ENCODE results near the gene GEN1. TPM values are rescaled to one million over a fixed set of nuclear protein-coding genes. Genes with fewer than 3 reads are reported as not detected.

Gene GEN1
- total and polyA plus RNA-seq, 4 donors = 1.2 to 12.7 (median 7.8) TPM

- H3K4me3 ChIP-seq (ENCODE audit: low read depth in 1 of 3, low read length in 3 of 3) = no peak overlapping the region
- H3K27ac ChIP-seq (ENCODE audit: low read depth in 1 of 2, low read length in 2 of 2) = no peak overlapping the region
- 97% methylated on average over 1 of the region's 1 CpG for WGBS
- no peaks in the 10 kb centered on the region for H3K9me3 ChIP-seq (ENCODE audit: control insufficient read depth in 4 of 4, low read length in 3 of 4)
- H3K9ac ChIP-seq (ENCODE audit: low read depth in 1 of 2, low read length in 2 of 2) = no peak overlapping the region
- peaks cover 3 to 52% (median 40%) of the 10 kb centered on the region in 4 donors for H3K36me3 ChIP-seq (ENCODE audit: control insufficient read depth in 4 of 4, insufficient read depth in 3 of 4, low read depth in 1 of 4, low read length in 3 of 4)
- TF ChIP-seq SP1 (IDR thresholded peaks at IDR 0.05) (no peak), FOXA2 (IDR thresholded peaks at IDR 0.05) (no peak), GABPA (IDR thresholded peaks at IDR 0.05 in 1 of 2, conservative IDR thresholded peaks at IDR 0.05 in 1 of 2) (no peak), YY1 (IDR thresholded peaks at IDR 0.05) (no peak), NR2F2 (IDR thresholded peaks at IDR 0.05) (no peak), RXRA (IDR thresholded peaks at IDR 0.05) (no peak), TAF1 (conservative IDR thresholded peaks at IDR 0.05) (no peak), HNF4A (conservative IDR thresholded peaks at IDR 0.05) (no peak), FOXA1 (IDR thresholded peaks at IDR 0.05) (no peak), ZBTB33 (IDR thresholded peaks at IDR 0.05) (no peak), ATF3 (IDR thresholded peaks at IDR 0.05) (no peak), HNF4G (IDR thresholded peaks at IDR 0.05) (no peak), MAX (IDR thresholded peaks at IDR 0.05) (no peak), JUND (IDR thresholded peaks at IDR 0.05) (no peak), EGR1 (IDR thresholded peaks at IDR 0.05; ENCODE audit: low read depth in 2 of 2) (no peak), REST (IDR thresholded peaks at IDR 0.05) (no peak), RAD21 (IDR thresholded peaks at IDR 0.05) (no peak), CTCF (IDR thresholded peaks at IDR 0.05; ENCODE audit: low read depth, low read length, missing input control) (no peak)
- no peak for DNase-seq (ENCODE audit: low spot score)
- no peaks in the 10 kb centered on the region for H3K27me3 ChIP-seq (ENCODE audit: control insufficient read depth in 4 of 4, insufficient read depth in 4 of 4, low read length in 3 of 4)
- no peaks in the 10 kb centered on the region for H3K4me1 ChIP-seq (ENCODE audit: control insufficient read depth in 4 of 4, insufficient read depth in 4 of 4, low read length in 3 of 4)
Observed at GRCh38 chr2:17713291-17713690, 40.6 kb upstream of the GEN1 start.
